ENCODE data around the gene PRSS33.

Gene PRSS33, protein sequence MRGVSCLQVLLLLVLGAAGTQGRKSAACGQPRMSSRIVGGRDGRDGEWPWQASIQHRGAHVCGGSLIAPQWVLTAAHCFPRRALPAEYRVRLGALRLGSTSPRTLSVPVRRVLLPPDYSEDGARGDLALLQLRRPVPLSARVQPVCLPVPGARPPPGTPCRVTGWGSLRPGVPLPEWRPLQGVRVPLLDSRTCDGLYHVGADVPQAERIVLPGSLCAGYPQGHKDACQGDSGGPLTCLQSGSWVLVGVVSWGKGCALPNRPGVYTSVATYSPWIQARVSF

DNA sequence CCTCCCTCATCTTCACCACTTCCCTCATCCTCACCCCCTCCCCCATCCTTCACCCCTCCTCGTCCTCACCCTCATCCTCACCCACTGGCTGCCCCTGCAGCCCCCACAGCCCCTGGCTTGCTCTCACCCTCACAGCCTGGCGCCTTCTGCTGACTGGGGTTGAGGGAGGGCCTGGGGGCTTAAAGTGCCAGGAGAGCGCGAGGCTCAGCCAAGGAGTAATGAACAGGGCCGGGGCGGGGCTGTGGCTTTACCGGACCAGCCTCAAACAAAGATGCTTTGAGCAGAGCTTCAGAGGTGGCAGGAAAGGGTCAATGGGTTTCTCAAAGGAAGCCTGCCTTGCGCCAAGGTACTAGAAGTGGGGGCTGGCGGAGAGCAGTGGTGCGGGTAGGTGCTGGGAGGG lies at the start of gene PRSS33:
Gene PRSS33, minus strand, starts transcription at position 155 of the 400 bp plus-strand sequence. CDS start 1,013 bp downstream, outside the sequence.
- DNase-seq, result no peak

DNA sequence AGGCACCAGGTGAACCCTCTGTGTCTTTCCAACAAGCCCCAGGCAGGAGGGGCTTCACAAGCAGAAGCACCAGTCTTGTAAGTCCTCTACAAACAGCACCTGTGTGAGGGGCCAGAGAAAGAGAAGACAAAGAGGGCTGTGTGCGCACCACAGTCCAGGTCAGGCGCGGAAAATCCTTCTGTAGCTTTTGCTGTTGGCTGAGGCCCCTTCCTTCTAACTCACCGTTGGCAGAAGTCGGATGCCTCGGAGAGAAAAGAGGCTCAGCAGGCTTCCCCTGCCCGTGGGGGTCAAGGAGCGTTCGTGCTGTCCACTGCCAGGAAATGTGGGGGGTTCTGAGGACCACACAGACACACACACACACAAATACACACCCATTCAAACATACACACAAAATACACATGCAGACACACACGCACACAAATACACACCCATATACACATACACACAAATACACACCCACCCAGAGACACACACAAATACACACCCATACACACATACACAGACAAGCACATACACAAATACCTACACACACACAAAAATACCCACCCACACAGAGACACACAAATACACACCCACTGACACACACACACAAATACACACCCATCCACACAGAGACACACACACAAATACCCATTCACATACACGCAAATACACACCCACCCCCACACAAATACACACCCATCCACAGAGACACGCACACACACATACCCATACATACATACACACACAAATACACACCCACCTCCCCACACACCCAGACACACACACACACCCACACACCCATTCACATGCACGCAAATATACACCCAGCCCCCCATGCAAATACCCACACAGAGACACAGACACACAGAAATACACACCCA lies 49.5 kb upstream of the PRSS33 start:
- no peak for DNase-seq

DNA sequence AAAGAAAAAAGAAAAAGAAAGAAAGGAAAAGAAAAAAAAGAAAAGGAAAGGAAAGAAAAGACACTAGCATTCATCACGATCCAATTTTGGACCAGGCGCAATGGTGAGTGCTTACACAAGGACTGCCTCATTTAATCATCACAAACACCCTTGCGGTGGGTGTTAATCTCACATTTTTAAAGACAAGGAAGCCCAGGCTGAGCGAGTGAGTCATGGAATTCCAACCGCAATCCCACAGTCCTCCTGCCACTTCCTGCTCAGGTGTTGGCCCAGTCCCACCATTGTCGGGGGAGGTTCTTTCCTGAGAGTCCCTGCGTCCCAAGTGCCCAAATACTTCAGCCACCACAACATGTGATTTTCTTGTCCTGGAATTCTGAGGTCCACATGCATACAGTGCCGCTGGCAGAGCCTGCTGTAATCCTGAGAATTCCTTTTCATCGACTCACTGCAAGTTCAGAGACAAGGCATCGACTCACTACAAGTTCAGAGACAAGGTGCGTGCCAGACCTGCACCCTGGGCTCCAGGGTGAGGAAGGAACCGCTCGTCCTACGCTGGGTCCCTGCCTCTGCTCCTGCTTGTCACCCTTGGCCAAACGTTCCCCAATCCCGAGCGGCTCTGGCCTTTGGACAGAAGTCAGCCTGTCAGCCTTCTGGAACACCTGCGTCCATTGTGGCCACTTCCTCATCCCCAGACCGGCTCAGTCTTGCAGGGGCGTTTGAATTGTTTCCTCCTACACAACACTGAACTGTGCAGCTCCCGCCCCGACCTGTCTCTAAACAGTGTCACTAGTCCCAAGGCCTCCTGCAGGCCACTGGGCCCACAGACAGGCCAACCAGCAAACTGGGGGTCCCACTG lies 48.5 kb upstream of the PRSS33 start:
- no peak for DNase-seq

DNA sequence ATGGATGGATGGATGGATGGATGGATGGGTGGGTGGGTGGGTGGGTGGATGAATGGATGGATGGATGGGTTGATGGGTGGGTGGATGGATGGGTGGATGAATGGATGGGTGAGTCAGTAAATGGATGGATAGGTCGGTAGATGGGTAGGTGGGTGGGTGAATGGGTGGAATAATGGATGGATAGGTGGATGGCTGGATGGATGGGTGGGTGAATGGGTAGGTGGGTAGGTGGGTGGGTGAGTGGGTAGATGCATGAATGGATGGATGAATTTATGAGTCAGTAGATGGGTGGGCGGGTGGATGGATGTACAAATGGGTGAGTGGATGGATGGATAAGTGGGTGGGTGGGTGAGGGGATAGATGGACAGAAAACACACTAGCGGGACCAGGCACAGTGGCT lies 47.6 kb upstream of the PRSS33 start:
- DNase-seq, result no peak

DNA sequence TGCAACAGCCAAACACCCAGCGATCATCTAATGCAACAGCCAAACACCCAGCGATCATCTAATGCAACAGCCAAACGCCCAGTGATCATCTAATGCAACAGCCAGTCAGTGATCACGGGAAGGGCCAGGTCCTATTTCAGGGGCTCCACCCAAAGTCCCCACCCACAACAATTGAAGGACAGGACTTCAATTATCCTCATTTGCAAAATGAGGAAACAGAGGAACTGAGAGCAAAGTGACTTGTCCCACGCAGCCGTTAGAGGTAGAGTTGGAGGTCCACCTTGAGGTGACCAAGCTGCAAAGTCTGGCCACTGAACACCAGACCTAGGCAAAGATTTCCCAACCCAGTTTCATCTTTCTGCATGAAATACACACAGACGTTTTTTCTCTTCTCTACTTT lies 46.4 kb upstream of the PRSS33 start:
- DNase-seq, result no peak

DNA sequence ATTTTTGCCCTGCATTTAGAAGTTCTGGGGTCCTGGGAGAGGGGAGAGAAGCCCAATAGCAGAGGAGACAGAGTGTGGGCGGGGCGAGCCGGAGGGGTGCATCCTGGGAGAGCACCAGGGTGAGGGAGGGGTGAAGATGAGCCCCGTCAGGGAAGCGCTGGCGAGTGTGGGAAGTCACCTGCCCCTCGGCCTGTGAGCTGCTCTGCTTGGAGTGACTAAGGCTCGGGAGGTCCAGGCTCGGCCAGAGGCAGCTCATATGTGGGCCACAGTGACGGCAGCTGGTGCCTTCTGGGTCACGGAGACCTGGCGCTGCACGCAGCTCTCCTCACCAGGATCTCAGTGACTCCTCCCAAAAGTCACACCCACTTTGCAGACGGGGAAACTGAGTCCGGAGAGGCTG lies 43.8 kb upstream of the PRSS33 start:
- no peak for DNase-seq

DNA sequence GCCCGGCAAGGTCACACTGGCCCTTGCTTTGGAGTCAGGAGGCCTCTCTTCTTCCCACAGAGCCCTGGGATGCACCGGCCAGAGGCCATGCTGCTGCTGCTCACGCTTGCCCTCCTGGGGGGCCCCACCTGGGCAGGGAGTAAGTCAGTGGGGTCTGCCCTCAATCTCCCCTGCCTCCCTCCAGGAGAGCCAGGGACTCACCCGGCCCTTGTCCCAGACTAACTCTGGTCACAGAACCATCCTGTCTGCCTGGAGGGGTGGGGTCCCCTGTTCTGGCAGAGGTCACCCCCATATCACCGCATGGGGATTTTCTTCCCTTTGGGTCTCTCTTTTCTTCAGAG lies 43.0 kb upstream of the PRSS33 start:
- no peak for DNase-seq

DNA sequence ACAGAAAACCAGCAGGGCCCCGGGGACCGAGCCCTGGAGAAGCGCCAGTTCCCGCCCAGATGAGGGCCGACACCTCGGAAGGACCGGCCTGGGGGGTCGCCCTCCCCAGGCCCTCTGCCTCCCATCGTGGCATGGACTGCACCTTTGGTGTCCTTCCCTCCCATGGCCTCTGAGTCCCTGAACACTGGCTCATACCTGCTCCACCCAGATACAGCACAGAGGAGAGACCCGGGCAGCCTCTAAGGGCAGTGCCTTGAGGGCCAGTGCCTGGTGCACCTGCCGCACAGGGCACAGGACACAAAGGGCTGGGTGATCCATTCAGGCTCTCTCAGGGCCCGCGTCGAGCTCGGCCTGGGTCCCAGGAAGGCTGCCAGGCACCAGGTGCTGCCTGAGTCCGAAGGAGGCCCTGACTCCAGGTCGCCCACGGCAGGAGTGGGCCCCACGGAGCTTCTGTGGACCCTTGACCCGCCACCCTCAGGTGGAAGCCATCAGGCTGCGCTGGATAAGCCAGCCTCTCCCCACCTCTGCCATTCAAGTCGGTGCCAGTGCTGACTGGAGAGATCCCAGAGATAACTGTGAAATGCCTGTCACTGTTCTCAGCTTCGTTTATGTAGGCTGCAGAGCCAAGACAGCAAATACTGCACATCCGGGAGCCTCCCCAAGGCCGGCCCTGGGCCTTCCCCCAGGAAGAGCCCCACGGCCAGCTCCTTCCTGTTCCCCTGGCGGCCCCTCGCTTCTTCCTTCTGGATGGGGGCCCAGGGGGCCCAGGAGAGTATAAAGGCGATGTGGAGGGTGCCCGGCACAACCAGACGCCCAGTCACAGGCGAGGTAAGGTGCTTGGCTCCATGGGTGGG lies 42.4 kb upstream of the PRSS33 start, which contains the start of gene ZG16B:
Gene ZG16B, plus strand, starts transcription at position 803 of the 854 bp plus-strand sequence. CDS start 139 bp downstream, outside the sequence.
- no peak for DNase-seq

DNA sequence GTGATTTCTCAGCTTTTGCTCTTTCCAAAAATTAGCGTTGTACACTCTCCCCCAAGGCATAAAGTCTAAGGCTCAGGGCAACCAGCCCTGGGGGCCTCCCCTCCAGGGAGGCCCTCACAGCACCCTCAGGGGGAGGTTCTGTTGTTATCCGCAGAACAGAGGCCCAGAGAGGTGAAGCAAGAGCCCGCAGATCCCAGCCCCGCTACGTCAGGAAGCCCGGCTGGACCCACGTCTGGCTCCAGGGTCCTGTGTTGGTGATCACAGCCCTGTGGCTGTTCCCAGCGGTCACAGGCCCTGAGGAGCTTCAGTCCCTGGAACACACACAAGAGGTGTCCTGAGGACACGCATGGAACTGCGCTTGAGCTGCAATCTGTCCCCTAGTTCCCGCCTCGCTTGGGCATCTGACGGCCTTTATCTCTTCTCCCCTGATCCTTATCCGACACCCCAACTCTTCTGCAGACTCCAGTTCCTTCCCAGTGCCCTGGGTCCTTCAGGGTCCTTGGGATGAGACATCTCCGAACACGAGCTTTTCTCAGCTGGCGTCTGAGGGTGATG lies 41.6 kb upstream of the PRSS33 start:
- DNase-seq, result no peak

DNA sequence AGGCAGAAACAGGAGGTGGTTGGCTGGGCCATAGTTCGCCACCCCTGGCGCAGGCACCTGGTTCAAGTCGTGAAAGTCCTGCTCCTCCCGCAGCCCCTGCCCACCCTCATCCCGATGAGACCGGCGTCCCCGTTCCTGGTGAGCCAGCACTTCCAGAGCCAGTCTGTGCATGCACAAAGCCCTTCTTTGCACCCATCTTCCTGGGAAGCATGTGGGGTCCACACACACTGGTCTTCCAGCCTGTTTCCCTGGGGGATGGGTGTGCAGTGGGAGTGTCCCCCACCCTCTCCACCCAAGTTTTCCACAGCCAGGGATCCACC lies 41.1 kb upstream of the PRSS33 start:
- DNase-seq, result no peak

DNA sequence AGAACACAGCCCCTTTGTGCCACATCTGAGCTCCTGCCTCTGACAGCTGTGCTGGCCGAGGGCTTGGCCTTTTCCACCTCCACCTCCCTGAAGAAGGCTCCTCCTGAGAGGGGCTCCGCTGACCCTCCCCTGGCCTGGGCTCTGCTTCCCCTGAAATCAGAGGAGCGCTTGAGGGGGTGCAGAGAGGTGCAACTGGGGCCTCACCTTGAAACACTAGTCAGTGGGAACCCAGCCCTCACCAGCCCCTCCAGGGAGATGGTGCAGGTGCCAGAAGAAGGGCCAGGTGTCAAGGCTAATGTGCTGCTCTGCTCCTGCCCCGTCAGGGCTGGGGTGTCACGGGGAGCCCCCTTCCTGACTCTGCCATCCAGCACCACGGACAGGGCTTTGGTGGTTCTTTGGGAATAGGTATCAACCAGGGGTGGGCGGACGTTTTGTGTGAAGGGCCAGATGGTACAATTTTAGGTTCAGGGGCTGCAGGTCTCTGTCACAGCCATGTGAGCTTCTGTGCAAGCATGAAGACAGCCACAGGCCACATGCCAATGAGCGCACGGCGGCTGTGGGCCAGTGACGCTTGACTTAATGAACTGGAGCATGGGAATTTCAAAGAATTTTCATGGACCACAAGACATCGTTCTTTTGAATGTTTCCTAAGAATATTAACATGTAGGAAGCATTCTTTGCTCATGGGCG lies 40.6 kb upstream of the PRSS33 start:
- DNase-seq, result no peak

DNA sequence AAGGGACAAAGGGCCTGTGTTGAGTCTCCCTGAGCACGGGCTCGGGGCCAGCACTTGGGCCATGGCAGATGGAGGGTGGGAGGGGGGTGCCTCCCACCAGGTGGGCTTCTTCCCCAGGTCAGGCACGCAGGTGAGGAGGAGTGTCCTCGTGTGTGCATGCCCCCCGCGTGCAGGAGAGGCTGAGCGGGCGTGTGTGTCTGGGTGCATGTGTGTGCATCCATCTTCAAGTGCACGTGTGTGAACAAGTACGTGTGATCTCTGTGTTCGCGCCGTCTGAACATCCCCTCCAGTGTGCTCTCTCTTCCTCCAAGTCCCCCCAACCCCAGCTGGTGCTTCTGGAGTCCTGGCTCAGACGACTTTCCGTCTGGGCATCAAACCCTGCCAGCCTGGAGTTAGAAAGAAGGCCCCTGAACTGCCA lies 40.0 kb upstream of the PRSS33 start:
- DNase-seq, result no peak

DNA sequence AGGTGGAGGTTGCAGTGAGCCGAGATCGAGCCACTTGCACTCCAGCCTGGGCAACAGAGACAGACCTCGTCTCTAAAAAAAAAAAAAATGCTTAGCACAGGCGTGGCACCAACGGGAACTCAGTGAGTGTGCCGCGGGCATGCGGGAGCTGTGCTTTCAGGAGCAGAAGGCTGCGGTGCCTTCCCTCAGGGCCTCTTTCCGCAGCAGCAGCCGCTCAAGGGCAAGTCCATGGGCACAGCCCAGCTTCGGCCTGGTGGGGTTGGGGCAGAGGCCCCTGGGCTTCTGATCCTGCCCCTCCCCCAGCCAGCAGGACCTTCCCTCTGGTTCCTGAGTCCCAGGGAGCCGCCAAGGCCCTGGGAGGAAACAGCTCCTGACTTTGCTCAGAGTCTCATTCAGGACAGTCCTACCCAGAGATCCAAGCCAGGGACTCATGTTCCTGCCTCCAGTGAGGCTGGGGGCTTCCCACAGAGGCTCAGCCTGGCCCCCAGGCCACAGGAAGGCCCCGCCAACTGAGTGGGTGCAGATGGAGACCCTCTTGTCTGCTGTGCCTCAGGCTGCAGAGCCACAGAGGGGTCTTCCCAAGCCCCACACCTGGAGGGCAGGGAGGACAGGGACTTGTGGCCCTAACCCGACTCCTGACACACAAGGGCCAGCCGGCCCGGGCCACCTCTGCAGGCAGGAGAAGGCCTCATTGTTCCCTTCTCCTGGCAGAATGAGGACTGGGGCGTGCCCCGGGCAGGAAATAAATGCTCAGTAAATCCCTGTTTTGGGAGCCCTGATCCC lies 39.4 kb upstream of the PRSS33 start:
- no peak for DNase-seq

DNA sequence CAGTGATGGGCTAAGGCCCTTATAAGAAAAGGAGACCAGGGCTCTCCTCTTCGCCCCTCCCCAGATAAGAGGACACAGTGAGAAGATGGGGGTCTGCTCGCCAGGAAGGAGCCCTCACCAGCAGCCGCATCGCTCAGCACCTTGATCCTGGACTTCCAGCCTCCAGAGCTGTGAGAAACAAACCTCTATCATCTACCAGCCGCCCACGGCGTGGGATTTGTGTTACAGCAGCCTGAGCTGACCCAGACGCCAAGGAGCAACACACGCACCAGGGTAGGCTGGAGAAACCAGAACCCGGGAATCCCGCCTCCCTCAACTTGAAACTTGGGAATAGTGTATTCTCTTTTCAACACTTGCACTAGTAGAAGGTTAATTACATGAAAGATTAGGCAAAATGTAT lies 38.5 kb upstream of the PRSS33 start:
- DNase-seq, result no peak

DNA sequence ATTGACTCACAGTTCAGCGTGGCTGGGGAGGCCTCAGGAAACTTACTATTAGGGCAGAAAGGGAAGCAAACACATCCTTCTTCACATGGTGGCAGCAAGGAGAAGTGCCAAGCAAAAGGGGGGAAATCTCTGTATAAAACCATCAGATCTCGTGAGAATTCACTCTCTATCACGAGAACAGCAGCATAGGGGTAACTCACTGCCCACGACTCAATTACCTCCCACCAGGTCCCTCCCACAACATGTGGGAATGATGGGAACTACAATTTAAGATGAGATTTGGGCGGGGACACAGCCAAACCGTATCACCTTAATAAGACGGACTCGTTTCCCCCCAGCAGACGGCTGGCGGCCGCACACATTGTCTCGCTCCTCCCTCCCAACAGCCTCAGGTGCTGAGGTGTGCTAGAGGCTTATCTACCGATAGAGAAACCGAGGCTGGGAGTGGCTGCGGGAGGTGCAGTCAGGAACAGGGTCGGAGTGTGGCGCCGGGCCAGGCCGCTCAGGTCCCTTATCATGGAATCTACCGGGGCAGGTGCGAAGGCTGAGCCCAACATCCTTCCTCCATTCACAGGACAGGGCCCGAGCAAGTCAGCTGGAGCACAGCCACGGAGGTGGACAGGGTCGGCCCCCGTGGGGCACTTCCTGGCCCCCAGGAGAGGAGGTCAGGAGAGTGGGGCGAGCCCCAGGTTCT lies 37.8 kb upstream of the PRSS33 start:
- DNase-seq, result no peak

DNA sequence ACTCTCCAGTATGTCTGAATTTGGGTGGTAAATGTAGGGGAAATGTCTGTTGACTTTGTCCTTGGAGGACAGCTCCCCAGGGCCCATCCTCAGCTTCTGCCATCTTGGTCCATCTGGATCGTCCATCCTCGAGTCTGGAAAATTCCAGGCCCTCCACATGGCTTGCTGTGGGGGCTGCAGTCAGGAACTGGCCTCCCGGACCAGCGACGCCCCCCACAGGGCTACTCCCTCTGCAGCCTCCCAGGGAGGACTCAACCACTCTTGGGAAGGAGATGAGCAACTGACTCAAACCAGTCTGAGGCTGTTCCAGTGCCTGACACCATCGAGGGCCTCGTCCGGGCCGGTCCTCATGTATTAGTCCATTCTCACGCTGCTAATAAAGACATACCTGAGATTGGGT lies 37.3 kb upstream of the PRSS33 start:
- no peak for DNase-seq

DNA sequence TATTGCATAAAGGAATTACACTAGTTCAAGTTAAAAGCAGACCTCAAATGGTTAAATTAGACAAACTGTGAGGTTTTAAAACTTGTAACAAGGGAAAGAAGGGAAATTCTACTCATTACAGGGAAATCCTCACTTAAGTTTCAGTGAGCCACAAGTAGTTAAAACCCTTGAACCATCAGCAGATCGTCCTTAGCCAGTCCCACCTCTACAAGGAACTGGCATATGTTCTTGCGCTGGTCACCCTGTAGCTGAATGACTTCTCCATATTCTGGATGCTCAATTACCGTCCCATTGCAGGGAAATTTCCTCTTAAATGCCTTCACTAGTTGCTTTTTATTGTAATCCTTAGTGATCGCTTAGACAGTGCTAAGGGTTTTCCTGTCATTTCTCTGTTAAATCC lies 35.1 kb upstream of the PRSS33 start:
- DNase-seq, result no peak

DNA sequence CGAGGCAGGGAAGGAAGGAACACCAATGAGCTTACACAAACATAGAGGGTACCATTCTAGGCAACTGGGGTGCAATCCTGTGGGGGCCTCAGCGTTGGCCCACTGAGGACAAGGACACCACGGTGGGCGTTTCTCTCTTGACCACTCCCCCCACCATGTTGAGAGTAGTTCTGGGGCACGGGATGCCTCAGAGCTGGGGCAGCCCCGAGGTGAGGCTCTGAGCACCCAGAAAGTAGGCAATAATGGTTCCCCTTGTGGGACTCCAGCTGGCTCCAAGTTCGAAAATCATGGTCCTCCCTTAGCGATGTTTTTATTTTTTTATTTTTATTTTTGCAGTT lies 34.8 kb upstream of the PRSS33 start:
- DNase-seq, result no peak

DNA sequence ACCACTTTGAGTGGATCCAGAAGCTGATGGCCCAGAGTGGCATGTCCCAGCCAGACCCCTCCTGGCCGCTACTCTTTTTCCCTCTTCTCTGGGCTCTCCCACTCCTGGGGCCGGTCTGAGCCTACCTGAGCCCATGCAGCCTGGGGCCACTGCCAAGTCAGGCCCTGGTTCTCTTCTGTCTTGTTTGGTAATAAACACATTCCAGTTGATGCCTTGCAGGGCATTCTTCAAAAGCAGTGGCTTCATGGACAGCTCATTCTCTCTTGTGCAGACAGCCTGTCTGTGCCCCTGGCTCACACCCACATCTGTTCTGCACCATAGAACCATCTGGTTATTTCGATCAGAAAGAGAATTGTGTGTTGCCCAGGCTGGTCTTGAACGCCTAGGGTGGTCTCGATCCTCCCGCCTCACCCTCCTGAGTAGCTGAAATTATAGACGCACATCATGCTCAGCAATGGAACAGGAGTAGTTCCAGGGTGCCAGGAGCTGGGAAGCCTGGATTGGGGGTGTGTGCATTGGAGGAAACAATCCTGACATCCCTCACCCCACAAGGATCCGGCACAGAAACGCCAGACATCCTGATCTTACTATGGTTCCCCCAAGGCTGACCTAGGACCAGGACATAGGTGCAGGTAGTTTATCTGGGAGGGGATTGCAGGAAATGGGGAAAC lies 34.3 kb upstream of the PRSS33 start:
- DNase-seq, result no peak
